Left forelimb (tissue), 1 donor: ENCODE data around the gene FAM187B.
"Not testable (repeated sequence)": the region's sequence is repeated elsewhere in the genome, so short reads cannot be mapped to it uniquely, and the experiment has no call there.

ENCODE experiments used
- DNase-seq: peaks from one replicate; pipeline ENCODE4 v3.0.0-alpha.2; 2018; ENCODE audit warnings: low spot score

FAM187B gene

DNA sequence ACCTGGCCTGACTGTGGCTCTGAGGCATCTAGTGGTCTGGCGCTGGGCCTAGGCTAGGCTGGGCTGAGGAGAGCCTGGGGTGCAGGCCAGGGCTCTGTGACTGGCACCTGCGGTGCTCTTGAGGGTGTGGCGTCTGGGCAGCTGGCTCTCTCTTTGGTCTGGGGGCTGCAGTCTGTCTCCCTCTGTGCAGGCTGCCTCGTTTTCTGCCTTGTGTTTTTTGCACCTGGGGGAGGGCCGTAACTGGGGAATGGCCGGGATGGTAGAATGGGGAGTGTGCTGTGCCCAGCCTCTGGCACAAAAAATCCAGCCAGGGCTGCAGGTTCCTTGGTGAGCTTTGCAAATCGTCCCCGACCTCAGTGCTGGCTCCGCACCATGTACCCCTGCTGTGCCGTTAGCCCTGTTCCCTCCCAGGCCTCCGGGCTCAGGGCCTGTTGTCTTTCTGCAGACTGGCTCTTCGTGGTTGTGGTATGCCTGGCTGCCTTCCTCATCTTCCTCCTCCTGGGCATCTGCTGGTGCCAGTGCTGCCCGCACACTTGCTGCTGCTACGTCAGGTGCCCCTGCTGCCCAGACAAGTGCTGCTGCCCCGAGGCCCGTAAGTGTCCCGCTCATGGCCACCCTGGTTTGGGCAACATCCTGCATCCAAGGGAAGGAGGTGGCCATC is 33.7 kb upstream of the FAM187B start:
- DNase-seq: no peak

DNA sequence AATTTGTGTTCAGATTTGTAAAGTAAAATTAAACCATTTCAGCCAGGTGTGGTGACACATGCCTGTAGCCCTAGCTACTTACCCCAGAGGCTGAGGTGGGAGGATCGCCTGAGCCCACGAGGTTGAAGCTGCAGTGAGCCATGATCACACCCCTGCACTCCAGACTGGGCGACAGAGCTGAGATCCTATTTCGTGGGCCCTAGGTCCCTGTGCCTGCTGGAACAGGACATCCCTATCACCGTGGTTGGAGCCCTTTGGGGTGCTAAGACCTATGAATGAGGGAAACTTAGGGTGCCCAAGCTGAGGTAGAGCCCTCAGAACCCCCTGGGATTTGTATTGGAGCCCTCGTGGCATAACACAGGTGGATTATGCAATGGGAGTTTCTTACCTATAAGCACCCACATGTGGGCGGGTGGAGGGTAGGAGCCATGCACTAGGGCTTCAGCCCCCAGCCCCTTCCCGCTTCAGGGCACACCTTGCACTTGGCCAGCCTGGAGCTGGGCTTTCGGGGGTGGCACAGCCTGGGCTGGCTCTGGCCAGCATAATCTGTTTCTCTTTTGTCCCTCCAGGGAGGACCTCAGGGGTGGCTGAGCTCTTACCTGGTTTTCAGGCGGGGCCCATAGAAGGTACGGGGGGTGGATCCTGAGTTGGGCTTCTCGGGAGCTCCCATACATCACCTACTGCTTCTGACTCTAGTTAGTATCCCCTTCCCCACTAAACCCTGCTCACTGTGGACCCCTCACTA is 33.0 kb upstream of the FAM187B start:
- DNase-seq: no peak

- no peak for DNase-seq
These were observed 32.3 kb upstream of the FAM187B start for GRCh38 chr19:35260694-35261304.

DNA sequence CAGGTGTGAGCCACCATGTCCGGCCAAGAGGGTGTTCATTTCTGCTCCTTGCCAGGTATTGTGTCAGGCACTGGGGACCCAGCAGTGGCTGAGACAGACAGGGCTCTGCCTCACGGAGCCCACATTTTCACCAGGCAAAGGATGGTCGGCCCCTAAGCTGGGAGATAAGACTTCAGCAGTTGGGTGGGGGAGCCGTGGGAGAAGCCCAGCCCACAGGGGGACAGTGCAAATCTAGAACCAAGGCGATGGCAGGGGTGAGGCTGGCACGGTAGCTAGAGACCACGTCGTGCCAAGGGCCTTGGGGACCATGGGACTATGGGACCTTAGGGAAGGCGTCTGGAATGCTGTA is 28.5 kb upstream of the FAM187B start:
- DNase-seq: no peak

DNA sequence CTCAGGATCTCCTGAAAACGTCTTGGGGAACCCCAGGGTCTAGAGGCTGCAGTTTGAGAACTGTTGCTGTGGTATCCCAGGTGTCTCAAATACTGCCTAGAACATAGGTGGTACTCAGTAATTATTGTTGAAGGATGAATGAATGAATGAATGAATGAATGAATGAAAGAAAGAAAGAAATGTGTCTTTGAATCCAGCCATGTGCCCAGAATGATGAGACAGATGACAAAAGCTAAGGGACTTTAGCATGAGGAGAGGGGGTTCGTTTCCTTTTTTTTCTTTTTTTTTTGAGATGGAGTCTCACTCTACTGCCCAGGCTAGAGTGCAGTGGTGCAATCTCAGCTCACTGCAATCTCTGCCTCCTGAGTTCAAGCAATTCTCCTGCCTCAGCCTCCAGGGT is 28.0 kb upstream of the FAM187B start:
- no peak for DNase-seq

- DNase-seq: no peak
These were observed 26.1 kb upstream of the FAM187B start for GRCh38 chr19:35254341-35255297.

- no peak for DNase-seq
These were observed 25.1 kb upstream of the FAM187B start for GRCh38 chr19:35253316-35254286.

- no peak for DNase-seq
These were observed 22.9 kb upstream of the FAM187B start for GRCh38 chr19:35251456-35251855.

GRCh38 chr19:35249848-35250711 is 21.5 kb upstream of the FAM187B start:
- DNase-seq: peak; percentile 46

DNA sequence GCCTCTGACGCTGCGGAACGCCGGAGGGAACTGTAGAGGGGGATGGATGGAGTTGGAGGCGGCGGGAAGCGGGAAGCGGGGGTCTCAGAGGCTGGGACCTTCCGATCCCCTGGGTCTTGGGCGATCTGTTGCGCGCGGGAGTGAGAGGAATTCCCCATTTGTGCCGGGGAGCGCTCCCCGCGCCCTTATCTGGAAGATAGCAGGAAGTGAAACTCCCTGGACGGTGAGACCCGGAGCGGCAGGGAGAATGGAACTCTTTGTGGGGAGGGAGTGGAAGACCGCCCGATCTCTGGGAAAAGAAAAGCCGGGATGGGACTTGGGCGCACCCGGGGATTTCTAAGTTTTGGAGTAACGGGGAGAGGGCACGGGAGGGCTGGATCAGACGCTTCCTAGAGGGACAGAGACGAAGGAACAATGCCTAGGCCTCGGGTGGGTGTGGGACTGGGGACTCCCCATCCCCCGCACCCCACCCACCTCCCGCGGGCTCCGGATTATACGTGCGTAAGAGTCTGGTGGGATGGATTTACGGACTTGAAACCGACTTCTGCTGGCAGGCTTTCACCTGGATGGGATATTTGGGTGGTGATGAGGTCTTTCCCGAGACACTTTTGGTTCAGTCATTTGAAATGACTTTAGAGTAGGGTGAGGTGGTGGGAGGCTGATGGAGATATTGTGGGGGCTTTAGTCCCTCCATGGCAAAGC is 20.8 kb upstream of the FAM187B start:
- no peak for DNase-seq

GRCh38 chr19:35248310-35249145 is 20.0 kb upstream of the FAM187B start, which contains the start of gene LSR:
Gene LSR, plus strand, starts transcription at chr19:35249002. Its CDS starts 21 bp downstream, at chr19:35249023.
- peak; percentile 56 for DNase-seq

- DNase-seq: no peak
These were observed 19.2 kb upstream of the FAM187B start for GRCh38 chr19:35247526-35248309.

GRCh38 chr19:35246466-35247092 is 18.0 kb upstream of the FAM187B start:
- no peak for DNase-seq

GRCh38 chr19:35241417-35241816 is 12.9 kb upstream of the FAM187B start:
- DNase-seq: no peak

- DNase-seq: no peak
These were observed 11.8 kb upstream of the FAM187B start for GRCh38 chr19:35240327-35240726.

DNA sequence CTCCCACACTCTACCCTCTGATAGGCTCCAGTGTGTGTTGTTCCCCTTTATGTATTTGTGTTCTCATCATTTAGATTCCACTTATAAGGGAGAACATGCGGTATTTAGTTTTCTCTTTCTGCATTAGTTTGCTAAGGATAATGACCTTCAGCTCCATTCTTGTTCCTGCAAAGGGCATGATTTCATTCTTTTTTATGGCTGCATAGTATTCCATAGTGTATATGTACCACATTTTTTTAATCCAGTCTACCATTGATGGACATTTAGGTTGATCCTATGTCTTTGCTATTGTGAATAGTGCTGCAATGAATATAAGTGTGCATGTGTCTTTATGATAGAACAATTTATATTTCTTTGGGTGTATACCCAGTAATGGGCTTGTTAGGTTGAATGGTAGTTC is 11.1 kb upstream of the FAM187B start:
- DNase-seq: not testable (repeated sequence)
